K562 (cell line): ENCODE measurements around the gene SCN7A. TPM values are rescaled to one million over a fixed set of nuclear protein-coding genes. Genes with fewer than 3 reads are reported as not detected.
A peak's percentile ranks its signal among the peaks of the same experiment; 100 is the strongest.

Experiments
- BRD4 ChIP-seq: fragments of 200-600 bp; sonication (generic); IDR thresholded peaks from 2 replicates; pipeline ENCODE4 v1.6.1; 2017; ENCODE audit warnings: inconsistent platforms
- C11orf30 ChIP-seq: fragments of 450-650 bp; IDR thresholded peaks from 2 replicates; pipeline ENCODE4 v1.6.1; 2016; ENCODE audit warnings: low read depth, mild to moderate bottlenecking
- DACH1 ChIP-seq: fragments of 450-650 bp; IDR thresholded peaks from 2 replicates; pipeline ENCODE4 v1.6.1; 2018; ENCODE audit not compliant: partially characterized antibody
- KAT8 ChIP-seq: fragments of 450-650 bp; IDR thresholded peaks from 2 replicates; pipeline ENCODE4 v1.6.1; 2016; ENCODE audit warnings: low read depth, mild to moderate bottlenecking
- LEF1 ChIP-seq: fragments of 450-650 bp; IDR thresholded peaks from 2 replicates; pipeline ENCODE4 v1.6.1; 2016; ENCODE audit warnings: mild to moderate bottlenecking
- NFIC ChIP-seq: fragments of 450-650 bp; IDR thresholded peaks from 2 replicates; pipeline ENCODE4 v1.6.1; 2017; ENCODE audit warnings: mild to moderate bottlenecking, inconsistent platforms
- NFRKB ChIP-seq: fragments of 450-650 bp; IDR thresholded peaks from 2 replicates; pipeline ENCODE4 v1.6.1; 2016; ENCODE audit warnings: low read depth
- NR2C2 ChIP-seq, 2 experiments: fragments of 200-800 bp in 1 of 2; sonication (Bioruptor generic) in 1 of 2; sonication (generic) in 1 of 2; formaldehyde crosslinking in 1 of 2; IDR thresholded peaks; 2 replicates each; pipeline versions ENCODE4 v1.6.1 to v1.8.0; 2016 to 2022; ENCODE audit warnings: mild to moderate bottlenecking in 1 of 2, missing compliant biosample characterization in 1 of 2, missing genetic modification characterization in 1 of 2, missing genetic modification reagents in 1 of 2
- POLR2H ChIP-seq: IDR thresholded peaks from 2 replicates; pipeline ENCODE4 v1.6.1; 2016; ENCODE audit warnings: missing genetic modification characterization, low read depth, mild to moderate bottlenecking, control low read depth, missing compliant biosample characterization, moderate library complexity
- RAD21 ChIP-seq, 2 experiments: fragments of 250-450 bp in 1 of 2; fragments of 450-650 bp in 1 of 2; sonication (Bioruptor Pico) in 1 of 2; formaldehyde crosslinking in 1 of 2; IDR thresholded peaks in 1 of 2; conservative IDR thresholded peaks in 1 of 2; 2 replicates each; pipeline versions ENCODE4 v1.4.0 to v1.8.0; 2020 to 2022; ENCODE audit warnings: mild to moderate bottlenecking in 2 of 2, moderate library complexity in 1 of 2
- REST ChIP-seq, 2 experiments: fragments of 450-650 bp; formaldehyde crosslinking in 1 of 2; IDR thresholded peaks; 2 replicates each; pipeline versions ENCODE4 v1.4.0 to v1.6.1; 2014 to 2020; ENCODE audit warnings: mild to moderate bottlenecking in 2 of 2, borderline replicate concordance in 1 of 2, low read depth in 1 of 2
- SMC3 ChIP-seq: conservative IDR thresholded peaks from 2 replicates; pipeline ENCODE4 v1.6.1; 2011; ENCODE audit warnings: low read depth, low read length, improper control_type of control experiment; ENCODE audit not compliant: insufficient read depth
- ZNF354B ChIP-seq: fragments of 250-450 bp; sonication (Bioruptor Pico); IDR thresholded peaks from 2 replicates; pipeline ENCODE4 v1.4.0; 2020
- ZNF592 ChIP-seq: fragments of 450-650 bp; IDR thresholded peaks from 2 replicates; pipeline ENCODE4 v1.6.1; 2017; ENCODE audit warnings: antibody characterized with exemption, mild to moderate bottlenecking
- polyA plus RNA-seq, 8 experiments: library from polyadenylated mRNA; depleted of rRNA in 4 of 8; stranded (reverse) in 5 of 8; unstranded in 3 of 8; fragments of >200 nt; fragmentation: Nextera tagmentation in 2 of 8; fragmentation: Illumina TruSeq in 1 of 8; extraction: Ambion mirVana in 2 of 8; extraction: Trizol in 1 of 8; gene quantifications; 2 replicates each; pipeline versions ENCODE4 v1.2.1 to v1.2.3, GENCODE V29; 2011 to 2014; ENCODE audit warnings: inconsistent platforms in 1 of 8, missing spikeins in 1 of 8
- total RNA-seq, 7 experiments: library from RNA; depleted of rRNA in 6 of 7; stranded (reverse); fragments of >200 nt in 6 of 7; fragmentation: Illumina TruSeq in 2 of 7; extraction: Trizol in 2 of 7; gene quantifications; 2 replicates each; pipeline versions ENCODE4 v1.2.1 to v1.2.3, GENCODE V29; 2011 to 2021; ENCODE audit warnings: low replicate concordance in 1 of 7

SCN7A gene
- total and polyA plus RNA-seq, 9 of the 15 experiments (the other 6 are each of a cell fraction or from before 2014, with no cell fraction given): under 0.01 to 0.05 (median 0.03) TPM; not detected in 3

- TF ChIP-seq ZNF592 (peak; percentile 63), KAT8 (0 out of 2 replicates have a peak, but pooled peaks have one; percentile 20), POLR2H (peak; percentile 39; the same call in 1 of the 2 replicates), DACH1 (peak; percentile 4), NFIC (peak; percentile 34; the same call in 1 of the 2 replicates), RAD21 (CRISPR knock-in tag; conservative IDR thresholded peaks at IDR 0.05 in 1 of 2, IDR thresholded peaks at IDR 0.05 in 1 of 2) (peak; percentile 70 to 87), NFRKB (0 out of 2 replicates have a peak, but pooled peaks have one; percentile 16), ZNF354B (CRISPR knock-in tag) (peak; percentile 20; the same call in 1 of the 2 replicates), BRD4 (0 out of 2 replicates have a peak, but pooled peaks have one; percentile 46), C11orf30 (no peak), REST (IDR thresholded peaks at IDR 0.05; ENCODE audit: borderline replicate concordance) (peak; percentile 50; the same call in 1 of the 2 replicates), REST (CRISPR knock-in tag; IDR thresholded peaks at IDR 0.05; ENCODE audit: low read depth) (no peak), SMC3 (peak; percentile 38; the same call in 1 of the 2 replicates), NR2C2 (CRISPR knock-in tag; IDR thresholded peaks at IDR 0.05) (no peak), NR2C2 (tag; IDR thresholded peaks at IDR 0.05) (peak; percentile 12; the same call in 1 of the 2 replicates), LEF1 (no peak)
Measured at GRCh38 chr2:166361351-166362153, 132.5 kb downstream of the SCN7A start (continued).
